HT1080 (cell line): ENCODE results near the gene MAP3K13. TPM values are rescaled to one million over a fixed set of nuclear protein-coding genes. Genes with fewer than 3 reads are reported as not detected.
"Not testable (repeated sequence)": the region's sequence is repeated elsewhere in the genome, so short reads cannot be mapped to it uniquely, and the experiment has no call there.

Experiments
- DNase-seq: peaks from one replicate; pipeline ENCODE4 v3.0.0-alpha.2; 2015; ENCODE audit warnings: low read depth
- total RNA-seq: library from RNA; depleted of rRNA; stranded (reverse); fragments of >200 nt; shearing (Covaris generic); gene quantifications from 2 replicates; pipeline ENCODE4 v1.2.3, GENCODE V29; 2014

The MAP3K13 gene
- total RNA-seq, 1 experiment from 2014 or later = 25.6 TPM

- no peak for DNase-seq
Measured at GRCh38 chr3:185393055-185393454, 30.1 kb downstream of the MAP3K13 start.

- DNase-seq = no peak
Measured at GRCh38 chr3:185397676-185398075, 34.7 kb downstream of the MAP3K13 start.

GRCh38 chr3:185399737-185400667, 37.1 kb downstream of the MAP3K13 start:
- peak; percentile 8 for DNase-seq

- no peak for DNase-seq
Measured at GRCh38 chr3:185400866-185401265, 37.9 kb downstream of the MAP3K13 start.

GRCh38 chr3:185401319-185401955, 38.5 kb downstream of the MAP3K13 start:
- DNase-seq = no peak

GRCh38 chr3:185402561-185402960, 39.6 kb downstream of the MAP3K13 start:
- DNase-seq = no peak

- no peak for DNase-seq
Measured at GRCh38 chr3:185403002-185403401, 40.1 kb downstream of the MAP3K13 start.

- DNase-seq = no peak
Measured at GRCh38 chr3:185405243-185405642, 42.3 kb downstream of the MAP3K13 start.

- DNase-seq = no peak
Measured at GRCh38 chr3:185405664-185406063, 42.7 kb downstream of the MAP3K13 start.

- DNase-seq = no peak
Measured at GRCh38 chr3:185406121-185406620, 43.2 kb downstream of the MAP3K13 start.

- peak; percentile 12 for DNase-seq
Measured at GRCh38 chr3:185409957-185410356, 47.0 kb downstream of the MAP3K13 start.

- no peak for DNase-seq
Measured at GRCh38 chr3:185411133-185411532, 48.2 kb downstream of the MAP3K13 start.

GRCh38 chr3:185416513-185416912, 53.6 kb downstream of the MAP3K13 start:
- DNase-seq = no peak

- DNase-seq = not testable (repeated sequence)
Measured at GRCh38 chr3:185418561-185418977, 55.6 kb downstream of the MAP3K13 start.

- peak; percentile 46 for DNase-seq
Measured at GRCh38 chr3:185420762-185421161, 57.8 kb downstream of the MAP3K13 start.

GRCh38 chr3:185421577-185422232, 58.8 kb downstream of the MAP3K13 start:
- DNase-seq = no peak

- DNase-seq = no peak
Measured at GRCh38 chr3:185422677-185423076, 59.7 kb downstream of the MAP3K13 start.

- DNase-seq = peak; percentile 61
Measured at GRCh38 chr3:185423178-185423577, 60.2 kb downstream of the MAP3K13 start.

- DNase-seq = no peak
Measured at GRCh38 chr3:185424435-185424834, 61.5 kb downstream of the MAP3K13 start.

GRCh38 chr3:185430375-185430774, 67.4 kb downstream of the MAP3K13 start:
- no peak for DNase-seq

GRCh38 chr3:185439745-185440466, 77.0 kb downstream of the MAP3K13 start:
- no peak for DNase-seq
